Neuron (in vitro differentiated cells): ENCODE data around the gene GALE.

Experiments
- H2AFZ ChIP-seq: one replicate; pipeline ENCODE4 v1.6.1; 2013; ENCODE audit warnings: low read depth, mild to moderate bottlenecking, inconsistent platforms, low read length, moderate library complexity
- H3K27me3 ChIP-seq: one replicate; pipeline ENCODE4 v1.6.1; 2013; ENCODE audit warnings: low read length; ENCODE audit not compliant: insufficient read depth
- H3K36me3 ChIP-seq: one replicate; pipeline ENCODE4 v1.6.1; 2013; ENCODE audit warnings: low read length; ENCODE audit not compliant: insufficient read depth
- H3K4me1 ChIP-seq: one replicate; pipeline ENCODE4 v1.6.1; 2013; ENCODE audit warnings: low read length; ENCODE audit not compliant: insufficient read depth
- H3K4me3 ChIP-seq: 2 replicates; pipeline ENCODE4 v1.5.1; 2013; ENCODE audit warnings: mild to moderate bottlenecking, low read length, moderate library complexity
- H3K9me3 ChIP-seq: one replicate; pipeline ENCODE4 v1.6.1; 2013; ENCODE audit warnings: low read length

The GALE gene

GRCh38 chr1:23825076-23825761, 24.7 kb upstream of the GALE start, which contains the start of gene HMGCL:
Gene HMGCL (minus strand): TSS chr1:23825429. CDS start chr1:23825415, 14 bp downstream.
- peaks cover 8% of the 10 kb centered on the region for H3K4me1 ChIP-seq
- peak within 1 kb of the TSS; percentile 73 for H2AFZ ChIP-seq
- H3K9me3 ChIP-seq: no peaks in the 10 kb centered on the region
- no peaks in the 10 kb centered on the region for H3K36me3 ChIP-seq
- peak within 1 kb of the TSS; percentile 96 for H3K4me3 ChIP-seq
- H3K27me3 ChIP-seq: no peaks in the 10 kb centered on the region

DNA sequence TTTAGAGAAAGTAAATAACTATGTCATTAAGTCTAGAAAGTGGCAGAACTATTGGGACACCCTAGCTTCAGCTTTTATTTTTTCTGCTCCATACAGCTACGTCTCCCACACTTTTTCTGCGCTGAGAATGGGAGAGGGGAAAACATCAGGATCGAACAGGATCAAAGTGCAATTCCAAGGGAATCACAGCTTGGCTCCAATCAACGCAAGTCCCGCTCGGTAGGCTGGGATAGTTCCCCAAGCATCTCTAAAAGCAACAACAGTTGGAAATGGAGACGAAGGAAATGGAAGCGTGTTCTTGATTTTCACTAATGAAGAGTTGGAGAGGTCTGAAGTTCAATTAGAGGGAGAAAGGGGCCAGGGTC, 24.1 kb upstream of the GALE start:
- Histone ChIP-seq H2AFZ (peak overlapping the region; percentile 73), H3K36me3 (no peaks in the 10 kb centered on the region), H3K9me3 (no peaks in the 10 kb centered on the region), H3K4me3 (peak overlapping the region; percentile 96), H3K27me3 (no peaks in the 10 kb centered on the region), H3K4me1 (peaks cover 8% of the 10 kb centered on the region)

- Histone ChIP-seq H3K36me3 (no peaks in the 10 kb centered on the region), H3K27me3 (no peaks in the 10 kb centered on the region), H2AFZ (no peak overlapping the region), H3K4me3 (no peak overlapping the region), H3K4me1 (peaks cover 8% of the 10 kb centered on the region), H3K9me3 (no peaks in the 10 kb centered on the region)
Observed at GRCh38 chr1:23823767-23824166, 23.2 kb upstream of the GALE start.

- no peak overlapping the region for H3K4me3 ChIP-seq
- no peaks in the 10 kb centered on the region for H3K27me3 ChIP-seq
- H3K4me1 ChIP-seq: no peaks in the 10 kb centered on the region
- H2AFZ ChIP-seq: no peak overlapping the region
- H3K9me3 ChIP-seq: no peaks in the 10 kb centered on the region
- H3K36me3 ChIP-seq: peaks cover 31% of the 10 kb centered on the region
Observed at GRCh38 chr1:23817633-23818032, 17.1 kb upstream of the GALE start.

GRCh38 chr1:23816906-23817305, 16.4 kb upstream of the GALE start:
- no peaks in the 10 kb centered on the region for H3K4me1 ChIP-seq
- peaks cover 36% of the 10 kb centered on the region for H3K36me3 ChIP-seq
- H3K4me3 ChIP-seq: no peak overlapping the region
- no peaks in the 10 kb centered on the region for H3K9me3 ChIP-seq
- no peaks in the 10 kb centered on the region for H3K27me3 ChIP-seq
- no peak overlapping the region for H2AFZ ChIP-seq

DNA sequence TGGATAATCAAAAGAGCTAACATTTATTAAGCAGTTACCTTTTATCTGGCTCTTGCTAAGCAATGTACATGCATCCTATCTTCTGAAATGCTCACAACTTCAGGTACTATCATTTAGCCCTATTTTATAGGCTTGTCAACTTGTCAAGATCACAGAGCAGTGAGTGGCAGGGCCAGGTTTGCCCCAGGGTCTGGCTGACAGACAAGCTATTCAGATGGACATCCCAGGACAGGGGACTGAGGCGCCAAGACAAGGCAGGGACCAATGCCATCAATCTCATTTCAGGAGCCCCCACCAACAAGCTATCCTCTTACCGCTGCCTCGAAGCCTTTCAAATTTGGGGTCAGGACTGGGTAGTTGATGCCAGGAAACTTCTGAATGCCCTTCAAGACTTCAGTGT, 15.8 kb upstream of the GALE start:
- Histone ChIP-seq H3K27me3 (no peaks in the 10 kb centered on the region), H3K36me3 (peaks cover 37% of the 10 kb centered on the region), H3K9me3 (no peaks in the 10 kb centered on the region), H3K4me3 (no peak overlapping the region), H2AFZ (no peak overlapping the region), H3K4me1 (no peaks in the 10 kb centered on the region)

GRCh38 chr1:23814016-23814415, 13.5 kb upstream of the GALE start:
- H3K4me1 ChIP-seq: no peaks in the 10 kb centered on the region

GRCh38 chr1:23810818-23811540, 10.4 kb upstream of the GALE start:
- Histone ChIP-seq H2AFZ (no peak overlapping the region), H3K4me1 (no peaks in the 10 kb centered on the region), H3K9me3 (no peaks in the 10 kb centered on the region), H3K36me3 (peaks cover 38% of the 10 kb centered on the region), H3K27me3 (no peaks in the 10 kb centered on the region), H3K4me3 (no peak overlapping the region)

More at GRCh38 chr1:23814016-23814415, 13.5 kb upstream of the GALE start:
- Histone ChIP-seq H3K9me3 (no peaks in the 10 kb centered on the region), H3K27me3 (no peaks in the 10 kb centered on the region), H2AFZ (no peak overlapping the region), H3K4me3 (no peak overlapping the region), H3K36me3 (peaks cover 40% of the 10 kb centered on the region)

GRCh38 chr1:23809751-23810171, 9.2 kb upstream of the GALE start:
- Histone ChIP-seq H3K4me1 (no peaks in the 10 kb centered on the region), H3K9me3 (no peaks in the 10 kb centered on the region), H3K36me3 (peaks cover 36% of the 10 kb centered on the region), H3K4me3 (no peak overlapping the region), H3K27me3 (no peaks in the 10 kb centered on the region), H2AFZ (no peak overlapping the region)

DNA sequence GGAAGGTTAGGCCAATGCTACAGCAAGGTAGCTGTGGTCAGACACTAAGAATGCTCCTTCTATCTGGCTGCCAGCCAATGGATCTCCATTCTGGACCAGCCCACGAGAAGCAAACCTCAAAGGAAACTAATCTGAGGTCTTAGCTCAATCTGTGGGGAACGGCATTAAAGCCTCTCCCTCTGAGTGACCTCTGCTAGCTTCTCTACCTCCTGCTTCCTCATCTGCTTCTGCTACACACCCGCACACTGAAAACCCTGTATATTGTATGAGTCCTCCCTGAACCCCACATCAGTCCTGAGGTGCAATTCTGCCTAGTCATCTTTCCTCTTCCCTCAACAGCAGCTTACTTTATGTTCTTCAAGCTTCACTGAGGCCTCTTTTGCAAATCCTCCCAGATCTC, 6.9 kb upstream of the GALE start:
- H3K36me3 ChIP-seq: peaks cover 30% of the 10 kb centered on the region
- no peaks in the 10 kb centered on the region for H3K9me3 ChIP-seq
- no peak overlapping the region for H2AFZ ChIP-seq
- no peak overlapping the region for H3K4me3 ChIP-seq
- no peaks in the 10 kb centered on the region for H3K4me1 ChIP-seq
- H3K27me3 ChIP-seq: no peaks in the 10 kb centered on the region

GRCh38 chr1:23806280-23806679, 5.7 kb upstream of the GALE start:
- peaks cover 24% of the 10 kb centered on the region for H3K36me3 ChIP-seq
- H3K4me1 ChIP-seq: peaks cover under 1% of the 10 kb centered on the region
- H3K4me3 ChIP-seq: no peak overlapping the region
- no peaks in the 10 kb centered on the region for H3K9me3 ChIP-seq
- no peak overlapping the region for H2AFZ ChIP-seq
- no peaks in the 10 kb centered on the region for H3K27me3 ChIP-seq

DNA sequence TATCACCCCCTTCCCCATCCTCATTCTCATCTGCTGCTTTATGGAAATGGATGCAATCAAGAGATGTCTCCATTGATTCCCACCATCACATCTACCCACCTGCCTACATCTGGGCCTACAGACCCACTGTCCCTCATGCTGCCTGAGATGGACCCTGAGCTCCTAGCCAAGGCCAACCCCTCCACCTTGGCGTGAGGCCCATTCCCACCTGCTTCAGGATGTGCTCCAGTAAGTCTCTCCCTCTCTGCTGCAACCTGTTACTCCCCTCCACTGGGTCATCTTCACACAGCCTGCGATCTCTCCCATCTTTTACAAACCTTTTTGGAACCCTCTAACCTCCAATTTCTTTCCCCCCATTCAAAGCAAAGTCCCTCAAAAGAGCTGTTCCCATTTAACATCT, 4.5 kb upstream of the GALE start:
- Histone ChIP-seq H3K27me3 (no peaks in the 10 kb centered on the region), H3K4me1 (peaks cover 4% of the 10 kb centered on the region), H2AFZ (no peak overlapping the region), H3K36me3 (peaks cover 22% of the 10 kb centered on the region), H3K4me3 (no peak overlapping the region), H3K9me3 (no peaks in the 10 kb centered on the region)

- H3K4me1 ChIP-seq: peaks cover 11% of the 10 kb centered on the region
- H3K4me3 ChIP-seq: no peak overlapping the region
- peaks cover 21% of the 10 kb centered on the region for H3K36me3 ChIP-seq
- H3K9me3 ChIP-seq: no peaks in the 10 kb centered on the region
- H2AFZ ChIP-seq: no peak overlapping the region
- H3K27me3 ChIP-seq: no peaks in the 10 kb centered on the region
Observed at GRCh38 chr1:23804183-23804835, 3.8 kb upstream of the GALE start.
